Measurements from ENCODE around the gene CNTNAP2. TPM values are rescaled to one million over a fixed set of nuclear protein-coding genes. Genes with fewer than 3 reads are reported as not detected.

The CNTNAP2 gene
- total and polyA plus RNA-seq, 12 donors = 0.07 to 0.77 (median 0.24) TPM

DNA sequence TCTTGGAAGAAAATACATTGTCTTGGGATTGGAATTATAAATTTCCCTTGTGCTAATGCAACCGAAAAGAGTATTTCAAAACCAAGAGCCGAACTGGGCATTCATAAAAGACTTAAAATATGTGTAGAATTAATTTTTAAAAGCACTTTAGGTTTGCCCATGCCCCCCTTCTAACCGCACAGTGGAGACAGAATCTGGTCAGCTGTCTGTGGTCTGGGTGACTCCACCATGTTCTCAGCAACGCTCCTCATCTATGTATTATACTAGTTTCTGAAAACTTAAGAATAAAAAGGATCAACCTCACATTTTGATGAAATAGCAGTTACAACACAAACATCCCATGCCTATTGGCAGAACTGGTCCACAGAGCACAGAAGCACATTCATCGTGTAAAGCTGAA lies 2281.4 kb downstream of the CNTNAP2 start:
- no peak for DNase-seq
- TF ChIP-seq, protein P1, sequence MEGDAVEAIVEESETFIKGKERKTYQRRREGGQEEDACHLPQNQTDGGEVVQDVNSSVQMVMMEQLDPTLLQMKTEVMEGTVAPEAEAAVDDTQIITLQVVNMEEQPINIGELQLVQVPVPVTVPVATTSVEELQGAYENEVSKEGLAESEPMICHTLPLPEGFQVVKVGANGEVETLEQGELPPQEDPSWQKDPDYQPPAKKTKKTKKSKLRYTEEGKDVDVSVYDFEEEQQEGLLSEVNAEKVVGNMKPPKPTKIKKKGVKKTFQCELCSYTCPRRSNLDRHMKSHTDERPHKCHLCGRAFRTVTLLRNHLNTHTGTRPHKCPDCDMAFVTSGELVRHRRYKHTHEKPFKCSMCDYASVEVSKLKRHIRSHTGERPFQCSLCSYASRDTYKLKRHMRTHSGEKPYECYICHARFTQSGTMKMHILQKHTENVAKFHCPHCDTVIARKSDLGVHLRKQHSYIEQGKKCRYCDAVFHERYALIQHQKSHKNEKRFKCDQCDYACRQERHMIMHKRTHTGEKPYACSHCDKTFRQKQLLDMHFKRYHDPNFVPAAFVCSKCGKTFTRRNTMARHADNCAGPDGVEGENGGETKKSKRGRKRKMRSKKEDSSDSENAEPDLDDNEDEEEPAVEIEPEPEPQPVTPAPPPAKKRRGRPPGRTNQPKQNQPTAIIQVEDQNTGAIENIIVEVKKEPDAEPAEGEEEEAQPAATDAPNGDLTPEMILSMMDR (IDR thresholded peaks at IDR 0.05) = no peak
- Histone ChIP-seq H3K27ac (no peak overlapping the region), H3K4me1 (no peaks in the 10 kb centered on the region), H3K4me3 (no peak overlapping the region), H3K36me3 (no peaks in the 10 kb centered on the region), H3K9me3 (no peaks in the 10 kb centered on the region), H3K27me3 (peaks cover 7 to 79% (median 40%) of the 10 kb centered on the region in 7 donors)
- 80 to 88% methylated on average over 5 of the region's 5 CpGs for WGBS, 2 donors
- intact Hi-C loops (cut with DNase I) = no loop called here
- ATAC-seq = no peak

DNA sequence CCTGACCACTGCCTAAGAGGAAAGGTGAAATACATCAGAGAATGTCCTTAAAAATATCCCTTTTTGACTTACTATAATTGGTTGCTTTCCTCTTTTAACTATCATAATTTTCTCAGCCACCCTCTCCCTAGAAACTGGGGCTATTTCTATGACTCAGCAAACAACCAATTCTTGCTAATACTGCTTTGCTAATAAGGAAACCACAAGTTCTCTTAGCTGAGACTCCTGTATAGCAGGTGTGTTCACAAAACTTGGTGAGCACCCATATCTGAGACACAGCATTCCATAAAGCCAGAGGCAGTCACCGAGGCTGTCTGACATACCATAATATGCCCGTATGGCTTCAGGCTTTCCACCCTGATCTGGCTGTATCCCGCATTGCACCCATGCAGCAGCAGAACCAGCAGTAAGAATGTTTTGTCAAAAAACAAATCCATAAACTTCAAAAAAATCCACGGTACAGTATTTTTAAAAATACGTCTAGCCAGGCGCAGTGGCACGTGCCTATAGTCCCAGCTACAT lies 2282.3 kb downstream of the CNTNAP2 start:
- no peaks in the 10 kb centered on the region for H3K36me3 ChIP-seq
- H3K4me3 ChIP-seq = no peak overlapping the region
- ATAC-seq (no peak), DNase-seq (no peak)
- H3K27me3 ChIP-seq = peaks cover 7 to 87% (median 40%) of the 10 kb centered on the region in 7 donors
- WGBS, 2 donors = 71 to 87% methylated on average over 7 of the region's 7 CpGs
- intact Hi-C loops (cut with DNase I) = no loop called here
- H3K4me1 ChIP-seq = no peaks in the 10 kb centered on the region
- H3K27ac ChIP-seq = no peak overlapping the region
- TF ChIP-seq, protein P1 (IDR thresholded peaks at IDR 0.05) = no peak
- no peaks in the 10 kb centered on the region for H3K9me3 ChIP-seq

DNA sequence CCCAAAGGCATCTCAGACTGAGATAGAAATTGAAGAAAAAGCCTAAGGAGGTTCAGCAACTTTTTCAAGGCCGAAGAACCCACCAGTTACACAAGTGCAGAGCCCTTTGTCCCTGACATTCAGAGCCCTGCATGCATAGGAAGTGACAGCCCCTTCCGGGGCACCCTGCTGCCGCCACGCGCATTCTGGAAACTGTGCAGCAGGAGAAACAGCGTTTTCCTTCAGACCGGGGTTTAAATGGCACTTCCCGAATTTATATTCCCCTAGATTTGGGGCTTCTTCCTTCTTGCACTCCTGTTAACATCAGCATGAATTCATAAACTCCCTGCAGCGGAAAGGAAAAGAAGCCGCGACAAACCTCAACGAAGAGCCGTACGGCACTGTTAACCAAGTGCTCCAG lies 2283.5 kb downstream of the CNTNAP2 start:
- Histone ChIP-seq H3K4me1 (no peaks in the 10 kb centered on the region), H3K9me3 (no peaks in the 10 kb centered on the region), H3K36me3 (no peaks in the 10 kb centered on the region), H3K4me3 (no peak overlapping the region), H3K27me3 (peaks cover 7 to 78% (median 40%) of the 10 kb centered on the region in 7 donors), H3K27ac (no peak overlapping the region)
- intact Hi-C loops (cut with DNase I) = no loop called here
- TF ChIP-seq, protein P1 (IDR thresholded peaks at IDR 0.05) = no peak
- ATAC-seq (no peak), DNase-seq (no peak)
- 81 to 83% methylated on average over 14 of the region's 14 CpGs for WGBS, 2 donors

DNA sequence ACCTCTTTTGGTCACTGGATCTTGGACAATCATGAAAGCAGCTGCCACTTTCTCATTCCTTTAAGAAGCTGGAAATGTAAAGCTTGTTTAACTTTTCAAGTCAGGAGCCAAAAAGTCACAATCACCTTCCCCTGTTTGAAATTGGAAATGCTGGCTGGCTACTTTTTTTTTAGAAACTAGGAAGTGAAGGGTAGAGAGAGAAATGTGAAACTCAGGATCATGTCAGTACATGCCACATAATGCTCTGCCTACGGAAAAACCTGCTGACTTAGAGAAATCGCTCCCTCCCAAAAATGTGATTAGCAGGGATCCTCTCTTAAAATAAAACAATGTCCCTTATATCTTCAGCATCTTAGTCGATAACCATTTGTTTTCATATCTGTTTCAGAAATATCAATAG lies 2285.6 kb downstream of the CNTNAP2 start:
- H3K36me3 ChIP-seq = no peaks in the 10 kb centered on the region
- H3K27me3 ChIP-seq = peaks cover 0 to 58% (median 21%) of the 10 kb centered on the region in 7 donors
- intact Hi-C loops (cut with DNase I) = no loop called here
- 66 to 75% methylated on average over 3 of the region's 3 CpGs for WGBS, 2 donors
- DNase-seq (no peak), ATAC-seq (no peak)
- TF ChIP-seq, protein P1 (IDR thresholded peaks at IDR 0.05) = no peak
- no peak overlapping the region for H3K4me3 ChIP-seq
- H3K9me3 ChIP-seq = no peaks in the 10 kb centered on the region
- H3K27ac ChIP-seq = no peak overlapping the region
- H3K4me1 ChIP-seq = no peaks in the 10 kb centered on the region

All from heart right ventricle (tissue), 16 donors.